Measurements from ENCODE around the gene KNTC1. TPM values are rescaled to one million over a fixed set of nuclear protein-coding genes. Genes with fewer than 3 reads are reported as not detected.

The KNTC1 gene
- total and polyA plus RNA-seq, 2 of the 13 experiments (the other 11 are each of a cell fraction or from before 2014, with no cell fraction given), result 45.1 to 57.6 TPM

DNA sequence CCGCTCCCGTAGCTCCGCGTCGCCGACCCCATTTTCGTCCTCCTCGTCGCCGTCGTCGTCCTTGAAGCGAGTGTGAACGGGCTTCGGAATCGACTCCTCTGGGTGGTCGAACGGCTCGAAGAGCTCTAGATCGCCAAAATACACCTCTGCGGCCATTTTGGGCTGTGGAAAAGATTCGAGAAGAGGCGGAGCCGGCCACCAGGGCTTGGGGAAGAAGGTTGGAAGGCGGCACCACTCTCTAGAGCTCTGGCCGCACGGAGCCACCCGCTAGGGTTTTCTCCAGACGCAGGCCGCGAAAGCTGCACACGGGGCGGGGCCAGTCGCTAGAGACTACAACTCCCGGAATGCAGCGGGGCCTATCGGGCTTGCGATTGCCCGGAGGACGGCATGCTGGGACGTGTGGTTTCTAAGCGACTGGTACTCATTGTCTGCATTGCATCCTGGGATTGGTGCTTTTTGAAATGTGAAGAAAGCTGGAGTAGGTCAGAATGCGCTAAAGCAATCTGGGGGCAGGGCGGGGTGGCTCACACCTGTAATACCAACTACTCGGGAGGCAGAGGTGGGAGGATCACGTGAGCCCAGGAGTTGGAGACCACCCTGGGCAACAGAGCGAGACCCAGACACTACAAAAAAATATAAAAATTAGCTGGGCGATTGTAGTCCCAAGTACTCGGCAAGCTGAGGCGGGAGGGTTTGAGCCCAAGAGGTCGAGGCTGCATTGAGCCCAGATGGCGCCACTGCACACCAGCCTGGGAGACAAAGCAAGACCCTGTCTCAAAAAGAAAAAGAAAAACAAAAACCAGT, 26.2 kb upstream of the KNTC1 start, which contains the start of gene ZCCHC8 (continued):
- TF ChIP-seq, protein P1, sequence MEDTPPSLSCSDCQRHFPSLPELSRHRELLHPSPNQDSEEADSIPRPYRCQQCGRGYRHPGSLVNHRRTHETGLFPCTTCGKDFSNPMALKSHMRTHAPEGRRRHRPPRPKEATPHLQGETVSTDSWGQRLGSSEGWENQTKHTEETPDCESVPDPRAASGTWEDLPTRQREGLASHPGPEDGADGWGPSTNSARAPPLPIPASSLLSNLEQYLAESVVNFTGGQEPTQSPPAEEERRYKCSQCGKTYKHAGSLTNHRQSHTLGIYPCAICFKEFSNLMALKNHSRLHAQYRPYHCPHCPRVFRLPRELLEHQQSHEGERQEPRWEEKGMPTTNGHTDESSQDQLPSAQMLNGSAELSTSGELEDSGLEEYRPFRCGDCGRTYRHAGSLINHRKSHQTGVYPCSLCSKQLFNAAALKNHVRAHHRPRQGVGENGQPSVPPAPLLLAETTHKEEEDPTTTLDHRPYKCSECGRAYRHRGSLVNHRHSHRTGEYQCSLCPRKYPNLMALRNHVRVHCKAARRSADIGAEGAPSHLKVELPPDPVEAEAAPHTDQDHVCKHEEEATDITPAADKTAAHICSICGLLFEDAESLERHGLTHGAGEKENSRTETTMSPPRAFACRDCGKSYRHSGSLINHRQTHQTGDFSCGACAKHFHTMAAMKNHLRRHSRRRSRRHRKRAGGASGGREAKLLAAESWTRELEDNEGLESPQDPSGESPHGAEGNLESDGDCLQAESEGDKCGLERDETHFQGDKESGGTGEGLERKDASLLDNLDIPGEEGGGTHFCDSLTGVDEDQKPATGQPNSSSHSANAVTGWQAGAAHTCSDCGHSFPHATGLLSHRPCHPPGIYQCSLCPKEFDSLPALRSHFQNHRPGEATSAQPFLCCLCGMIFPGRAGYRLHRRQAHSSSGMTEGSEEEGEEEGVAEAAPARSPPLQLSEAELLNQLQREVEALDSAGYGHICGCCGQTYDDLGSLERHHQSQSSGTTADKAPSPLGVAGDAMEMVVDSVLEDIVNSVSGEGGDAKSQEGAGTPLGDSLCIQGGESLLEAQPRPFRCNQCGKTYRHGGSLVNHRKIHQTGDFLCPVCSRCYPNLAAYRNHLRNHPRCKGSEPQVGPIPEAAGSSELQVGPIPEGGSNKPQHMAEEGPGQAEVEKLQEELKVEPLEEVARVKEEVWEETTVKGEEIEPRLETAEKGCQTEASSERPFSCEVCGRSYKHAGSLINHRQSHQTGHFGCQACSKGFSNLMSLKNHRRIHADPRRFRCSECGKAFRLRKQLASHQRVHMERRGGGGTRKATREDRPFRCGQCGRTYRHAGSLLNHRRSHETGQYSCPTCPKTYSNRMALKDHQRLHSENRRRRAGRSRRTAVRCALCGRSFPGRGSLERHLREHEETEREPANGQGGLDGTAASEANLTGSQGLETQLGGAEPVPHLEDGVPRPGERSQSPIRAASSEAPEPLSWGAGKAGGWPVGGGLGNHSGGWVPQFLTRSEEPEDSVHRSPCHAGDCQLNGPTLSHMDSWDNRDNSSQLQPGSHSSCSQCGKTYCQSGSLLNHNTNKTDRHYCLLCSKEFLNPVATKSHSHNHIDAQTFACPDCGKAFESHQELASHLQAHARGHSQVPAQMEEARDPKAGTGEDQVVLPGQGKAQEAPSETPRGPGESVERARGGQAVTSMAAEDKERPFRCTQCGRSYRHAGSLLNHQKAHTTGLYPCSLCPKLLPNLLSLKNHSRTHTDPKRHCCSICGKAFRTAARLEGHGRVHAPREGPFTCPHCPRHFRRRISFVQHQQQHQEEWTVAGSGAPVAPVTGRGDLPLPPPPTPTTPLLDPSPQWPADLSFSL (CRISPR knock-in tag; IDR thresholded peaks at IDR 0.05), result no peak
- peak; percentile 70 for TF ChIP-seq HNRNPLL (IDR thresholded peaks at IDR 0.05; ENCODE audit: low read depth, low read length, poor library complexity, severe bottlenecking)
- 0 out of 2 replicates have a peak, but pooled peaks have one; percentile 37 for TF ChIP-seq BHLHE40 (IDR thresholded peaks at IDR 0.05; ENCODE audit: low read length)
- TF ChIP-seq HOXD1 (CRISPR knock-in tag; IDR thresholded peaks at IDR 0.05), result peak; percentile 81
- TF ChIP-seq ZNF142 (CRISPR knock-in tag; IDR thresholded peaks at IDR 0.05), result 0 out of 2 replicates have a peak, but pooled peaks have one; percentile 12
- TF ChIP-seq, protein P2, sequence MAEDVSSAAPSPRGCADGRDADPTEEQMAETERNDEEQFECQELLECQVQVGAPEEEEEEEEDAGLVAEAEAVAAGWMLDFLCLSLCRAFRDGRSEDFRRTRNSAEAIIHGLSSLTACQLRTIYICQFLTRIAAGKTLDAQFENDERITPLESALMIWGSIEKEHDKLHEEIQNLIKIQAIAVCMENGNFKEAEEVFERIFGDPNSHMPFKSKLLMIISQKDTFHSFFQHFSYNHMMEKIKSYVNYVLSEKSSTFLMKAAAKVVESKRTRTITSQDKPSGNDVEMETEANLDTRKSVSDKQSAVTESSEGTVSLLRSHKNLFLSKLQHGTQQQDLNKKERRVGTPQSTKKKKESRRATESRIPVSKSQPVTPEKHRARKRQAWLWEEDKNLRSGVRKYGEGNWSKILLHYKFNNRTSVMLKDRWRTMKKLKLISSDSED (CRISPR knock-in tag; IDR thresholded peaks at IDR 0.05), result no peak
- TF ChIP-seq SAFB2 (CRISPR knock-in tag; IDR thresholded peaks at IDR 0.05; ENCODE audit: borderline replicate concordance, low read depth), result no peak
- peak; percentile 90 for TF ChIP-seq ZNF670 (CRISPR knock-in tag; IDR thresholded peaks at IDR 0.05; ENCODE audit: borderline replicate concordance)
- no peak; the same call in 1 of the 2 replicates for TF ChIP-seq GPN1 (CRISPR knock-in tag; IDR thresholded peaks at IDR 0.05; ENCODE audit: borderline replicate concordance)
- peak; percentile 46; the same call in 1 of the 2 replicates for TF ChIP-seq MEF2D (CRISPR knock-in tag; IDR thresholded peaks at IDR 0.05)
- peak; percentile 92 for TF ChIP-seq TEAD3 (CRISPR knock-in tag; optimal IDR thresholded peaks at IDR 0.05; ENCODE audit: borderline replicate concordance)
- no peak; the same call in 1 of the 2 replicates for TF ChIP-seq ZNF768 (CRISPR knock-in tag; IDR thresholded peaks at IDR 0.05)
- TF ChIP-seq, protein P3, sequence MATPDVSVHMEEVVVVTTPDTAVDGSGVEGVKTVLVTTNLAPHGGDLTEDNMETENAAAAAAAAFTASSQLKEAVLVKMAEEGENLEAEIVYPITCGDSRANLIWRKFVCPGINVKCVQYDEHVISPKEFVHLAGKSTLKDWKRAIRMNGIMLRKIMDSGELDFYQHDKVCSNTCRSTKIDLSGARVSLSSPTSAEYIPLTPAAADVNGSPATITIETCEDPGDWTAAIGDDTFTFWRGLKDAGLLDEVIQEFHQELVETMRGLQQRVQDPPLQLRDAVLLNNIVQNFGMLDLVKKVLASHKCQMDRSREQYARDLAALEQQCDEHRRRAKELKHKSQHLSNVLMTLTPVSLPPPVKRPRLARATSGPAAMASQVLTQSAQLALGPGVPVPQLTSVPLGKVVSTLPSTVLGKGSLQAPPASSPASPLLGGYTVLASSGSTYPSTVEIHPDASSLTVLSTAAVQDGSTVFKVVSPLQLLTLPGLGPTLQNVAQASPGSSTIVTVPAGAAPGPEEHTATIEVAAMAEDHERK (CRISPR knock-in tag; IDR thresholded peaks at IDR 0.05; ENCODE audit: low read depth), result no peak

Measured in HepG2 (cell line).